HG03354 (cell line): ENCODE results near the gene RAMP3.
"Not testable (repeated sequence)": the region's sequence is repeated elsewhere in the genome, so short reads cannot be mapped to it uniquely, and the experiment has no call there.

Experiments
- ATAC-seq: cut with Tn5 transposase; IDR thresholded peaks from one replicate; pipeline ENCODE4 v1.9.1; 2021; ENCODE audit warnings: mild to moderate bottlenecking; ENCODE audit not compliant: unreplicated experiment, poor library complexity, severe bottlenecking

Gene RAMP3

DNA sequence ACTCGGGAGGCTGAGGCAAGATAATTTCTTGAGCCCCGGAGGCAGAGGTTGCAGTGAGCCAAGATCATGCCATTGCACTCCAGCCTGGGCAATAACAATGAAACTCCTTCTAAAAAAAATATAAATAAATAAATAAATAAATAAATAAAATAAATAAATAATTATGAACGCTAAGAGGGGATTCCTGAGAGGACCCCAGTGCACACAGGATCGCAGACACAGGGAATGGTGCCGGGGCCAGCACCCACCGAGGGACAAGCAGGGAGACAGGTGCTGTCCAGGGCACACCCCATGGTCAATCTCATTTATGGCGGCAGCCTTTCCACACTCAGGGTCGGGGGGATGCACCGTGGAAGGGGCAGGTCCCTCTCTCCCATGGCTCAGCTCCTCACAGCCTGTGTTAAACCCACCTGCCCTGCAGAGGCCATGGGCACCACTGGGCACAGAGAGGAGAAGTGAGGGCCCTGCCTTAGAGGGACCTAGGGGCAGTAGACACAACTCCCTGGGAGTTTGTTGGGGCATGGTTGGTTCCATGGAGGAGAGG, 2.2 kb upstream of the RAMP3 start:
- ATAC-seq: no peak

- ATAC-seq: no peak
Measured at GRCh38 chr7:45155941-45156340, 1.6 kb upstream of the RAMP3 start.

DNA sequence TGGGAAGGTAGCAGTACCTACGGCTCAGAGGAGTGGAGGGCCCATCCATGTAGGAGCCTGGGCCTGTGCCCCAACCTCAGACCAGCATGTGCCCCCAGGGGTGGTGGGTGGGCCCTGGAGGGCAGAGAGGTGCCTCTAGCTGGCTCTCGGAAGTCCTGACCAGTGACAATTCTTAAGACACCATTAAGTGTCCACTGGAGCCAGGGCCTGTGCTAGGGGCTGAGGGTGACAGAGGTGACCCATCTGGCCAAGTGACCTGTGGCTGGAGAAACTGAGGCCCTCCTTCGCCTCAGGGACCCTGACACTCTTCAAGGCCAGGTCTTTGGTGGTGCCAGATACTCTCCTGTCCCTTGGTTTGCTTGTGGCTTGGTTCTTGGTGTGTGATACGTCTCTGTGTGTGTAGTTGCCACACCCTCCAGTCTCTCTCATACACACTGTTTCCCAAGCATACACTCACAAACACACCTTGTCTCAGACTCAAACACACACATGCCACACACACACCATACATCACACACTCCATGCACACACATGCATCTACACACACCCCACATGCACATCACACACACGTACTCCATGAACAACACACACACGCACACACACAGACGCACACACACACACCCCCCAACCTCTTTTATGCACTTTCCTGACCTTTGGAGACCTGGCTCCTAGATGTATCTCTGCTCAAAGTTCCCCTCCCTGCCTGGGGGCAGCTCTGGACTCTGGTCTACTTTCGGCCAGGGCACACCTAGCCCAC, 897 bp upstream of the RAMP3 start:
- ATAC-seq: no peak

- no peak for ATAC-seq
Measured at GRCh38 chr7:45157286-45157652, 322 bp upstream of the RAMP3 start.

DNA sequence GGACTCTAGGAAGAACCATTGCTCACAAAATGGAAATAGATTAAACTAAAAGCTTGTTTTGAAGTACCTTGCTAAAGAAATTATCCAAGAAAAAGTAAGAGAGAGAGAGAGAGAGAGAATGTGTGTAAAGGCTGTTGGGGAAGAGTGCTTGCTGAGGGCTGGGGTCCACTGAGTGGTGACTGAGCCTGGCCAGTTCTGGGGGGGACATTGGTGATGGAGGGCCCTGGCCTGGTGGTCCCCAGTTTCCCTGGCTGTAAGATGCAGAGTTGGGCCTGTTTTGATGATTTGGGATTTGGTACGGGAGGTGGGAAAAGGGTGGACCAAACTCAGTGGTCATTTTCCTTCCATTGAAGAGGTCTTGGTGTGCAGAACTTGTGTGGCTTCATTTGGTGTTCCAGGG, 880 bp downstream of the RAMP3 start:
- ATAC-seq: no peak

DNA sequence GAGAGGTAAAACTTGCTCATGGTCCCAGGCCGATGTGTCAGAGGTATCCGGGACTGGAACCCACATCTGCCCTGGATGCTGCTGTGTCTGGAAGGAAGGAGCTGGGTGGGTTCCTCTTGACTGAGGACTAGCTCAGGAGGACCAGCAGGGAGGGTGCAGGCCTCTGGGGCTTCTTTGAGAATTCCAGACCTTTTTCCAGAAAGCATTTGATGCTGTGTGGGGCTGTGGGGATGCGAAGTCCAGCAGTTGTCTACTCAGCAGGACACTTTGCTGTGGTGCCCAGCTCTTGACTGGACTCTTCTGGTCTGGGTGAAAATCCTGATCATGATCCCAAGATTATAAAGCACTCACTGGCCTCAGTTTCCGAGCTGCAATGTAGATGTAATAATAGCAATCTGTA, 1.7 kb downstream of the RAMP3 start:
- no peak for ATAC-seq

DNA sequence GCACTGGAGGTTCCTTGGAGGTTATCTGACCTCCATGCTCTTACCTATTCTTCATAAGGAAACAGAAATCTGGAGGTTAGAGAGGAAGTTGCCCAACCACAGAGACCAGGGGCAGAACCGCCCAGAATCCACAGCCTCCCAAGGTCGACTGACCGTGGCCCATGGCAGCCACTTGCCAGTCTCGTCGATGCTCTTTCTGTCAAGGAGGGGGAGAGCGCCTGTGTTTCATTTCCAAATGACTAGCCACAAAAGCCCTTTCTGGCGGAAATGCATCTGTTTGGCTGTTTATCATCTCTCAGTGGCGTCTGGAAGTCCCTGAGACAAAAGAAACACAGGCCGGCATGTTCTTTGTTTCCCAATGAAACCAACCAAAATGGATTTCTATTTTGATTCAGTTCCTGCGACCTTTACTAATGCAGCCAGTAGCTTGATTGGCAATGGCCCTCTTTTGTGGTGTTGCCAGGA, 2.9 kb downstream of the RAMP3 start:
- ATAC-seq: no peak

DNA sequence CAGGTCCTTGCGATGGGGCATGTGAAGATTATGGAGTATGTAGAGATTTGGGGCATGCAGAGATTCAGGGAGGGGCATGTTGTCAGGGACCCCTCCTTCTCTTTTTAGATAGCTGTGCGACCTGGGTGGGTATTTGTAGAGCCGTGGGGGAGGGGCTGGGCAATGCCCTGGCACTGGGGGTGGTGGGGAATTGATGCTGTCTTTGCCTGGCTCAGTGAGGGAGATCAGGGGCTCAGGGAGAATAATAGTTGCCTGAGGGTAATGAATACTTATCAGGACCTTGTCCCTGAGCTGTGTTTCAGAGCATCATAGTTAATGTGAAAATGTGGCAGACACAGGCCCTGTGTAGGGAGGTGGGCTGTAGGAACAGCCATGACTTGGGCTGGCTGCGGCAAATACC, 3.5 kb downstream of the RAMP3 start:
- no peak for ATAC-seq

DNA sequence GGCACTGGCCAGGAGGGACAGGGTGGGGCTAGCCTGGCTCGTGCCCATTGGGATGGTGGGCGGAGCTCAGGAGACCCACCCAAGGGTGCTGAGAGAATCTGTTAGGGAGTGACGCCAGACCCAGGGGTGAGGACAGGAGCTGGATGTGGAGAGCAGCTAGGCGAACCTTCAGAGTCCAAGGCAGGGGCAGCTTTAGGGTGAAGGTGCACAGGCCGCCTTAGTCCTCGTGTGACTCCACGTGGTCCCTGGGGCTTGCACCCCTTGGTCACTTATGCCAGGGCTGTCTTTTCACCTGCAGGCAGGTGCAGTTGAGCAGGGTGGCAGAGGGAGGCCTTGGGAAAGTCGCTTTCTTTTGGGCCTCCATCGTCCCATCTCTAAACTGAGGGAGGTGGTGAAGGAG, 4.3 kb downstream of the RAMP3 start:
- ATAC-seq: no peak

DNA sequence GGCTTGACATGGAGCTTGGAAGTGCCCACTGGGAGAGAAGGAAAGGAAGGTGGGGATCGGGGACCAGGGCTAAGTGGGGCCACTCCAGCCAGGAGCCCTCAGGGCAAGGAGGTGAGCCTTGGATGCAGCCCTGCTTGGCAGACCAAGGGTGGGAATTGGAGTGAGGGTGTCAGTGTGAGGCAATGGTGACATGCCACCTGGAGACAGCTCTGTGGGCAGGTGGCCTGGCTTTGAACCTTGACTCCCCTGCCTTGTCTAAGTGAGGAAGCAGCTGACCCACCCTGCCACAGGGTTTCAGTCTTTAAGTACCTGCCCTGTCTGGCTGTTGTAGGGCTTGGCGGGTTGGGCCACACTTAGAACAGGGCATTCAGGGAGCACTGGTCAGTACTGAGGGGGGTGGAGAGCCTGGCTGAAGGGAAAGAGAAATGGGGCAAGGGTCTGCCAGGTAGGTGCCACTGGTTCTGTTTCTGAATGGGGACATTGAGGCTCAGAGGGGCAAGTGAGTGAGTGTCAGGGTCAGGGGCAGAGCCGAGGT, 4.8 kb downstream of the RAMP3 start:
- ATAC-seq: no peak

DNA sequence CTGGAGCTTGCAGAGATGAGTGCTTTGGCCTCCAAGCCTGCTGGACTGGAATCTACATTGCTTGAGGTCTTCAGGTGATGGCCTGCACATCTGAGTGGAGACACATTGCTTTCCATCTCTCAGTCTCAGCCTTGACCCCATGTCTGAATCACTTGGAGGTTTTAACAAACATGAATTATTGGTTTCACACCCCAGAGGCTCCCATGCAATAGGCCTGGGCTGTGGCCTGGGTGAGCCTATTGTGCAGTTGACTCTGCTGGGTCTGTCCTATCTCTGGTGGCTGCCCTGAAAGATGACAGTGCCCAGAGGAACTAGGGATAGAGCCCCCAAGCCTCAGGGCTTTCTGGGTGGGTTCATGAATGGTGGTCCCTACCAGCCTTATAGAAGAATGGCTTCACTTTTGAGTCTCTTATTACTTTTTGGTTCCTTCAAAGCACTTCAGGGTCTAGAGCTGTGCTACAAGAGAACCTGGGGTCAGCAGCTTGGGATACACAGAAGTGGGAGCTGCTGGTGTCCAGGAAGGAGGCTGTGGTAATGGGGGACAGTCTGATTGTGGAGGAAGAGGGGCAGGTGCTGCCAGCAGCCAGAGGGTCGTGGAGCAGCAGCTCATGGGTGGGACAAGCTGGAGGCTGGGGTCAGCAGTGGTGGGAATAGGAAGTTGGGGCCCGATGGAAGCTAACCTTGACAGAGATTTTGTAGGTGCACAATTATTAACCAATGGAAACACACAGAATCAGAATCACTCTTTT, 5.5 kb downstream of the RAMP3 start:
- no peak for ATAC-seq

- ATAC-seq: no peak
Measured at GRCh38 chr7:45163692-45164052, 6.1 kb downstream of the RAMP3 start.

DNA sequence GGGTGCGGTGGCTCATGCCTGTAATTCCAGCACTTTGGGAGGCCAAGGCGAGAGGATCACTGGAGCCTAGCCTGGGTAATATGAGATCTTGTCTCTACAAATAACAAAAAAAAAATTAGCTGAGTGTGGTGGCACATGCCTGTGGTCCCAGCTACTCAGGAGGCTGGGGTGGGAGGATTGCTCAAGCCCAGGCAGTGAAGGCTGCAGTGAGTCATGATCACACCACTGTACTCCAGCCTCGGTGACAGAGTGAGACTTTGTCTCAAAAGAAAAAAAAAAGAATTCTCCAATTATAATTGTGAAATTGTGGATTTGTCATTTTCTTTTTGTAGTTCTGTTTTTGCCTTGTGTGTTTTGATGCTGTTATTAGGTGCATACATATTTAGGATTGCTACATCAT, 6.7 kb downstream of the RAMP3 start:
- ATAC-seq: not testable (repeated sequence)

- no peak for ATAC-seq
Measured at GRCh38 chr7:45165857-45166256, 8.3 kb downstream of the RAMP3 start.

DNA sequence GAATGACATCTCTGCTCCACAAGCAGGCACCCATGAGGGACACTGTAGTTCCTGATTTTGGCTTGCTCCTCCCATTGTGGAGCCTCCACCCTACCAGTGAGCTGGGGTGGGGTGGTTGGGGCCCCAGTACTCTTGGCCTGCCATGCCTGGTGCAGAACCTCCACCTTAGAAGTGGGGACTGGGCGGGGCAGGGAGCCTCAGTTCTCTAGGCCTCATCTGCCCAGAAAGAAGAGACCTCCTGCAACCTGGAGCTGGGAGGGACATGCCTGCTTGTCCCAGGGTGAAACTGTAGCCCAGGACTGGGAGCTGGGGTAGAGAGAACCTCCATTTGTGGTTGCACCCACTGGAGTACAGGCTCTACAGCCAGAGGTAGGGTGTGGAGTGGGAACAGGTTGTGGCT, 14.4 kb downstream of the RAMP3 start:
- no peak for ATAC-seq

DNA sequence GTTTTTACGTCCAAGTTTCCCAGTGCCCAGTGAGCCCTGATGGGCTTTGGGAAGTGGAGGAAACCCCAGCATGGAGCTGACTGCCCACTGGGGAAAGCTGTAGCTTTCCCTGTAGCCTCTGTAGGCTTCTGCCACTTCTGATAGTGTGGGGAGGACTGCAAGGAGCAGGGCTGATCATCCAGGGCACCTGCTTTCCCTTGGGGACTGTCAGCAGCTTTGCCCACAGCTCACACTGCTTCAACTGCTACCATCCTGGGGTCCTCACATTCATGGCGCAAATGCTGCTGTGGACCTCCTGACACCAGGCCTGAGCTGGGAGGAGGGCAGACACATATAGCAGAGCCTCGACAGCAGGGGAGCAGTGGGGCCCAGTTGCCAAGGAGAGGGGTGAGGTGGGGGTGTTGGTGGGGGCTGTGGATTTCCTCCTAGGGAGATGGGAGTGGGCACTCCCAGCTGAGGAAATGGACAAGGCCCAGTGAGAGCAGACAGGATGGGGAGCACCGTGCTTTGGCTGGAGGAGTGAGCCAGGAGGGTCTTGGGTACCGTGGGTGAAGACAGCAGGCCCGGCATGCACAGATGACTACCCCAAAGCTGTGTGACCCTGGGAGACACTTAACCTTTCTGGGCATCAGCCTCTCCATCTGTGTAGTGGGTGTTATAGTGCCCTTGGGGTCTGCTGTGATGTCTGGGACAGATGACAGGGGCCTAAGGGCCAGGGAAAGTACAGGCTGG, 16.2 kb downstream of the RAMP3 start:
- ATAC-seq: no peak

DNA sequence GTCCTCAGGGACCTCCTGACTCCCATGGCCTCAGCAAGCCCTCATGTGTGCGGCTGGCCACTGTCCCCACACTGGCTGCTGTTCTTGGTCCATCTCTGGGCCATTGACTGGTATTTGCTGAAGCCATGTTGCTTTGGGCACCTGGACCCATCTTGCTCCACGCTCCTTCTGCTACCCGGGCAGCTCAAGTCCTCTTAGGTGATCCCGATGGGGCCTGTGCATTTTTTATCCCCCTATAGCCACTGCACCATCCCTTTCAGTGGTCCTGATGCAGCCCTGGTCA, 16.7 kb downstream of the RAMP3 start:
- no peak for ATAC-seq

GRCh38 chr7:45174966-45175765, 17.6 kb downstream of the RAMP3 start:
- ATAC-seq: no peak

DNA sequence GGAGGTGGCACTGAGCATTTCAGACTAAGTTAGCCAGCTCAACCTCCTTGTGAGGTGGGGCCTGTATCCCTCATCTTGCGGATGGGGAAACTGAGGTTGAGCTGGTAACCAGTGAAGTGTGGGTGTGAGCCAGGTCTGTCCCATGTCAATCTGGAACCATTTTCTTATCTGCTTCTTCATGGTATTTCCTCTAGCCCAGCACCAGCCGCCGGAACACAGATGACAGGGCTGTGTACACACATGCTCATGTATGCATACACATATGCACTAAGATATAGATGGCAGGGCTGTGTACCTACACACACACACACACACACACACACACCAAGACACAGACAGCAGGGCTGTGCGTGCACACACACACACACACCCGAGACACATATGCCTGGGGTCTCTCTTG, 18.5 kb downstream of the RAMP3 start:
- no peak for ATAC-seq
